ENCODE data around the gene GYS1. TPM values are rescaled to one million over a fixed set of nuclear protein-coding genes. Genes with fewer than 3 reads are reported as not detected.

GYS1 gene
- total RNA-seq, 1 donor, result 44.5 TPM

- peak; percentile 51 for DNase-seq (ENCODE audit: insufficient read length, low spot score, missing footprints)
- H3K27me3 ChIP-seq (ENCODE audit: insufficient read depth, low read length), result no peaks in the 10 kb centered on the region
- TF ChIP-seq CTCF (IDR thresholded peaks at IDR 0.05; ENCODE audit: extremely low read depth, low read depth, low read length), result no peak
Observed at GRCh38 chr19:48989701-48990291, 3.3 kb downstream of the GYS1 start.

GRCh38 chr19:48988860-48989259 is 4.2 kb downstream of the GYS1 start:
- no peak for DNase-seq (ENCODE audit: insufficient read length, low spot score, missing footprints)
- no peak overlapping the region for H3K27ac ChIP-seq (ENCODE audit: low read depth, low read length)
- no peaks in the 10 kb centered on the region for H3K9me3 ChIP-seq (ENCODE audit: low read depth, low read length)
- peaks cover 38% of the 10 kb centered on the region for H3K79me2 ChIP-seq (ENCODE audit: insufficient read depth, low read length)
- no peak overlapping the region for H2AFZ ChIP-seq (ENCODE audit: low read length)
- no peaks in the 10 kb centered on the region for H3K27me3 ChIP-seq (ENCODE audit: insufficient read depth, low read length)
- H4K20me1 ChIP-seq (ENCODE audit: insufficient read depth, low read length), result peaks cover 15% of the 10 kb centered on the region
- no peak overlapping the region for H3K4me3 ChIP-seq (ENCODE audit: insufficient read depth, low read length)
- H3K4me1 ChIP-seq (ENCODE audit: insufficient read depth, low read length), result peaks cover 16% of the 10 kb centered on the region
- H3K36me3 ChIP-seq (ENCODE audit: insufficient read depth, low read length), result peaks cover 31% of the 10 kb centered on the region
- no peak for TF ChIP-seq CTCF (IDR thresholded peaks at IDR 0.05; ENCODE audit: extremely low read depth, low read depth, low read length)
- no peak overlapping the region for H3K4me2 ChIP-seq (ENCODE audit: insufficient read depth, low read length)

More at GRCh38 chr19:48989701-48990291, 3.3 kb downstream of the GYS1 start:
- H3K4me1 ChIP-seq (ENCODE audit: insufficient read depth, low read length), result peaks cover 25% of the 10 kb centered on the region
- no peak overlapping the region for H2AFZ ChIP-seq (ENCODE audit: low read length)
- no peak overlapping the region for H3K4me3 ChIP-seq (ENCODE audit: insufficient read depth, low read length)
- no peak overlapping the region for H3K27ac ChIP-seq (ENCODE audit: low read depth, low read length)
- peaks cover 47% of the 10 kb centered on the region for H3K79me2 ChIP-seq (ENCODE audit: insufficient read depth, low read length)
- H3K4me2 ChIP-seq (ENCODE audit: insufficient read depth, low read length), result no peak overlapping the region
- no peaks in the 10 kb centered on the region for H3K9me3 ChIP-seq (ENCODE audit: low read depth, low read length)
- peaks cover 31% of the 10 kb centered on the region for H3K36me3 ChIP-seq (ENCODE audit: insufficient read depth, low read length)
- H4K20me1 ChIP-seq (ENCODE audit: insufficient read depth, low read length), result peaks cover 16% of the 10 kb centered on the region

- Histone ChIP-seq H3K79me2 (ENCODE audit: insufficient read depth, low read length) (peaks cover 36% of the 10 kb centered on the region), H2AFZ (ENCODE audit: low read length) (no peak overlapping the region), H3K9me3 (ENCODE audit: low read depth, low read length) (no peaks in the 10 kb centered on the region), H3K27me3 (ENCODE audit: insufficient read depth, low read length) (no peaks in the 10 kb centered on the region), H3K4me3 (ENCODE audit: insufficient read depth, low read length) (no peak overlapping the region), H3K27ac (ENCODE audit: low read depth, low read length) (no peak overlapping the region), H4K20me1 (ENCODE audit: insufficient read depth, low read length) (peaks cover 15% of the 10 kb centered on the region), H3K4me1 (ENCODE audit: insufficient read depth, low read length) (peaks cover 16% of the 10 kb centered on the region), H3K4me2 (ENCODE audit: insufficient read depth, low read length) (no peak overlapping the region), H3K36me3 (ENCODE audit: insufficient read depth, low read length) (peaks cover 31% of the 10 kb centered on the region)
- no peak for DNase-seq (ENCODE audit: insufficient read length, low spot score, missing footprints)
- TF ChIP-seq CTCF (IDR thresholded peaks at IDR 0.05; ENCODE audit: extremely low read depth, low read depth, low read length), result no peak
Observed at GRCh38 chr19:48988286-48988685, 4.8 kb downstream of the GYS1 start.

GRCh38 chr19:48987323-48987722 is 5.8 kb downstream of the GYS1 start:
- no peak for DNase-seq (ENCODE audit: insufficient read length, low spot score, missing footprints)
- Histone ChIP-seq H4K20me1 (ENCODE audit: insufficient read depth, low read length) (peaks cover 15% of the 10 kb centered on the region), H3K36me3 (ENCODE audit: insufficient read depth, low read length) (peaks cover 35% of the 10 kb centered on the region), H3K79me2 (ENCODE audit: insufficient read depth, low read length) (peaks cover 28% of the 10 kb centered on the region), H3K27me3 (ENCODE audit: insufficient read depth, low read length) (no peaks in the 10 kb centered on the region), H3K9me3 (ENCODE audit: low read depth, low read length) (no peaks in the 10 kb centered on the region), H3K4me3 (ENCODE audit: insufficient read depth, low read length) (no peak overlapping the region), H2AFZ (ENCODE audit: low read length) (no peak overlapping the region), H3K4me1 (ENCODE audit: insufficient read depth, low read length) (peaks cover 12% of the 10 kb centered on the region), H3K4me2 (ENCODE audit: insufficient read depth, low read length) (no peak overlapping the region), H3K27ac (ENCODE audit: low read depth, low read length) (no peak overlapping the region)
- TF ChIP-seq CTCF (IDR thresholded peaks at IDR 0.05; ENCODE audit: extremely low read depth, low read depth, low read length), result no peak
